ENCODE data around the gene GDAP1L1. TPM values are rescaled to one million over a fixed set of nuclear protein-coding genes. Genes with fewer than 3 reads are reported as not detected.

GDAP1L1 gene
- total RNA-seq, 1 donor from 2014 or later, result 1.1 TPM

GRCh38 chr20:44203161-44203560 is 43.9 kb upstream of the GDAP1L1 start:
- peaks cover 28% of the 10 kb centered on the region for H3K36me3 Mint-ChIP-seq (ENCODE audit: insufficient read depth)
- no peaks in the 10 kb centered on the region for H3K27me3 Mint-ChIP-seq

DNA sequence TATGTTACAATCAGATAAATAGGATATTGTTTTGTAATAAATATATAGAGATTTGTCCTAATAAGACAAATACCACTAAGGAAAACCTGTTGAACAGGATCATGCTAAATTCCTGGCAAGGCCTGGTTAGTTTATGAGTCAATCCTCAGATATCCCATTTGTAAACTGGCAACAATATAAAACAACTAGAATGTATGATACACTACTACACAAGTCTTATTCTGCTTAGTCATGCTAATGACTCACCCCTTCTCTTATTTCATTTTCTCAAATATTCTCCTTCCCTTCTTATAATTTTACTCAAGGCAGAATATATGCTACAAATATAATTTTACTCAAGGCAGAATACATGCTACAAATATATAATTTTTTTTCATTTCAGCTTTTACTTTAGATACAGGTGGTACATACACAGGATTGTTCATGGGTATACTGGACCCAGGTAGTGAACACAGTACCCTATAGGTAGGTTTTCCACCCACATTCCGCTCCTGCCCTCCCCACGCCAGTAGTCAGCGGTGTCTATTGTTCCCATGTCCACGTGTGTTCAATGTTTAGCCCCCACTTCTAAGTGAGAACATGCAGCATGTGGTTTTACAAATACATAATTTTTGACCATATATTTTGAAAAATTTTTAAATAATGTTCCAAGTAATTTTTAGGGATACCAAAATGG is 42.8 kb upstream of the GDAP1L1 start:
- H3K4me3 Mint-ChIP-seq (ENCODE audit: low read depth), result no peak overlapping the region
- H3K27me3 Mint-ChIP-seq, result no peaks in the 10 kb centered on the region
- no peaks in the 10 kb centered on the region for H3K9me3 Mint-ChIP-seq (ENCODE audit: low read depth)
- peak overlapping the region; percentile 31 for H3K27ac Mint-ChIP-seq
- DNase-seq (ENCODE audit: low spot score, unreplicated experiment), result no peak
- H3K36me3 Mint-ChIP-seq (ENCODE audit: insufficient read depth), result peaks cover 26% of the 10 kb centered on the region
- H3K4me1 Mint-ChIP-seq (ENCODE audit: low read depth), result peaks cover 40% of the 10 kb centered on the region
- TF ChIP-seq, protein P1, sequence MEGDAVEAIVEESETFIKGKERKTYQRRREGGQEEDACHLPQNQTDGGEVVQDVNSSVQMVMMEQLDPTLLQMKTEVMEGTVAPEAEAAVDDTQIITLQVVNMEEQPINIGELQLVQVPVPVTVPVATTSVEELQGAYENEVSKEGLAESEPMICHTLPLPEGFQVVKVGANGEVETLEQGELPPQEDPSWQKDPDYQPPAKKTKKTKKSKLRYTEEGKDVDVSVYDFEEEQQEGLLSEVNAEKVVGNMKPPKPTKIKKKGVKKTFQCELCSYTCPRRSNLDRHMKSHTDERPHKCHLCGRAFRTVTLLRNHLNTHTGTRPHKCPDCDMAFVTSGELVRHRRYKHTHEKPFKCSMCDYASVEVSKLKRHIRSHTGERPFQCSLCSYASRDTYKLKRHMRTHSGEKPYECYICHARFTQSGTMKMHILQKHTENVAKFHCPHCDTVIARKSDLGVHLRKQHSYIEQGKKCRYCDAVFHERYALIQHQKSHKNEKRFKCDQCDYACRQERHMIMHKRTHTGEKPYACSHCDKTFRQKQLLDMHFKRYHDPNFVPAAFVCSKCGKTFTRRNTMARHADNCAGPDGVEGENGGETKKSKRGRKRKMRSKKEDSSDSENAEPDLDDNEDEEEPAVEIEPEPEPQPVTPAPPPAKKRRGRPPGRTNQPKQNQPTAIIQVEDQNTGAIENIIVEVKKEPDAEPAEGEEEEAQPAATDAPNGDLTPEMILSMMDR (IDR thresholded peaks at IDR 0.05; ENCODE audit: unreplicated experiment), result no peak

More at GRCh38 chr20:44203161-44203560, 43.9 kb upstream of the GDAP1L1 start:
- H3K27ac Mint-ChIP-seq, result no peak overlapping the region
- TF ChIP-seq, protein P1 (IDR thresholded peaks at IDR 0.05; ENCODE audit: unreplicated experiment), result no peak
- peaks cover 29% of the 10 kb centered on the region for H3K4me1 Mint-ChIP-seq (ENCODE audit: low read depth)
- H3K4me3 Mint-ChIP-seq (ENCODE audit: low read depth), result no peak overlapping the region
- no peaks in the 10 kb centered on the region for H3K9me3 Mint-ChIP-seq (ENCODE audit: low read depth)
- DNase-seq (ENCODE audit: low spot score, unreplicated experiment), result no peak

- no peaks in the 10 kb centered on the region for H3K9me3 Mint-ChIP-seq (ENCODE audit: low read depth)
Measured at GRCh38 chr20:44204832-44205215, 42.3 kb upstream of the GDAP1L1 start.

GRCh38 chr20:44206132-44206531 is 41.0 kb upstream of the GDAP1L1 start:
- peak overlapping the region; percentile 27 for H3K4me3 Mint-ChIP-seq (ENCODE audit: low read depth)
- peak overlapping the region; percentile 94 for H3K27ac Mint-ChIP-seq
- TF ChIP-seq, protein P1 (IDR thresholded peaks at IDR 0.05; ENCODE audit: unreplicated experiment), result no peak
- H3K27me3 Mint-ChIP-seq, result no peaks in the 10 kb centered on the region
- no peaks in the 10 kb centered on the region for H3K9me3 Mint-ChIP-seq (ENCODE audit: low read depth)
- DNase-seq (ENCODE audit: low spot score, unreplicated experiment), result no peak
- H3K36me3 Mint-ChIP-seq (ENCODE audit: insufficient read depth), result peaks cover 14% of the 10 kb centered on the region
- peaks cover 50% of the 10 kb centered on the region for H3K4me1 Mint-ChIP-seq (ENCODE audit: low read depth)

More at GRCh38 chr20:44204832-44205215, 42.3 kb upstream of the GDAP1L1 start:
- Mint-ChIP-seq H3K36me3 (ENCODE audit: insufficient read depth) (peaks cover 21% of the 10 kb centered on the region), H3K4me3 (ENCODE audit: low read depth) (no peak overlapping the region), H3K4me1 (ENCODE audit: low read depth) (peaks cover 45% of the 10 kb centered on the region), H3K27me3 (no peaks in the 10 kb centered on the region), H3K27ac (no peak overlapping the region)
- DNase-seq (ENCODE audit: low spot score, unreplicated experiment), result no peak
- TF ChIP-seq, protein P1 (IDR thresholded peaks at IDR 0.05; ENCODE audit: unreplicated experiment), result no peak

GRCh38 chr20:44207126-44207723 is 39.9 kb upstream of the GDAP1L1 start:
- TF ChIP-seq, protein P1 (IDR thresholded peaks at IDR 0.05; ENCODE audit: unreplicated experiment), result no peak
- Mint-ChIP-seq H3K27ac (peak overlapping the region; percentile 67), H3K4me3 (ENCODE audit: low read depth) (peak overlapping the region; percentile 47), H3K9me3 (ENCODE audit: low read depth) (no peaks in the 10 kb centered on the region), H3K36me3 (ENCODE audit: insufficient read depth) (peaks cover 11% of the 10 kb centered on the region), H3K27me3 (no peaks in the 10 kb centered on the region), H3K4me1 (ENCODE audit: low read depth) (peaks cover 61% of the 10 kb centered on the region)
- DNase-seq (ENCODE audit: low spot score, unreplicated experiment), result no peak
